Muscle layer of colon (tissue), 2 donors: ENCODE results near the gene FAM181A.
A peak's percentile ranks its signal among the peaks of the same experiment; 100 is the strongest.

Source experiments
- H3K27ac ChIP-seq: one replicate; pipeline ENCODE4 v1.7.0; 2013; ENCODE audit warnings: low read depth, mild to moderate bottlenecking, low read length, moderate library complexity
- H3K27me3 ChIP-seq, 2 donors: one replicate each; pipeline ENCODE4 v1.7.0; 2013; ENCODE audit warnings: low read length in 2 of 2, mild to moderate bottlenecking in 2 of 2; ENCODE audit not compliant: insufficient read depth in 2 of 2, control insufficient read depth in 1 of 2
- H3K36me3 ChIP-seq: one replicate; pipeline ENCODE4 v1.7.0; 2013; ENCODE audit warnings: mild to moderate bottlenecking, low read length; ENCODE audit not compliant: insufficient read depth
- H3K4me1 ChIP-seq: one replicate; pipeline ENCODE4 v1.7.0; 2013; ENCODE audit warnings: mild to moderate bottlenecking, low read length; ENCODE audit not compliant: insufficient read depth
- H3K4me3 ChIP-seq, 2 donors: one replicate each; pipeline ENCODE4 v1.7.0; 2013; ENCODE audit warnings: low read length in 2 of 2, low read depth in 1 of 2, mild to moderate bottlenecking in 1 of 2, moderate library complexity in 1 of 2
- H3K9ac ChIP-seq: one replicate; pipeline ENCODE4 v1.7.0; 2013; ENCODE audit warnings: low read length
- H3K9me3 ChIP-seq: one replicate; pipeline ENCODE4 v1.7.0; 2013; ENCODE audit warnings: mild to moderate bottlenecking, low read length
- donor health status: abdominal sarcoma.
- donor health status: Adenocarcinoma of cecum.

Gene FAM181A

DNA sequence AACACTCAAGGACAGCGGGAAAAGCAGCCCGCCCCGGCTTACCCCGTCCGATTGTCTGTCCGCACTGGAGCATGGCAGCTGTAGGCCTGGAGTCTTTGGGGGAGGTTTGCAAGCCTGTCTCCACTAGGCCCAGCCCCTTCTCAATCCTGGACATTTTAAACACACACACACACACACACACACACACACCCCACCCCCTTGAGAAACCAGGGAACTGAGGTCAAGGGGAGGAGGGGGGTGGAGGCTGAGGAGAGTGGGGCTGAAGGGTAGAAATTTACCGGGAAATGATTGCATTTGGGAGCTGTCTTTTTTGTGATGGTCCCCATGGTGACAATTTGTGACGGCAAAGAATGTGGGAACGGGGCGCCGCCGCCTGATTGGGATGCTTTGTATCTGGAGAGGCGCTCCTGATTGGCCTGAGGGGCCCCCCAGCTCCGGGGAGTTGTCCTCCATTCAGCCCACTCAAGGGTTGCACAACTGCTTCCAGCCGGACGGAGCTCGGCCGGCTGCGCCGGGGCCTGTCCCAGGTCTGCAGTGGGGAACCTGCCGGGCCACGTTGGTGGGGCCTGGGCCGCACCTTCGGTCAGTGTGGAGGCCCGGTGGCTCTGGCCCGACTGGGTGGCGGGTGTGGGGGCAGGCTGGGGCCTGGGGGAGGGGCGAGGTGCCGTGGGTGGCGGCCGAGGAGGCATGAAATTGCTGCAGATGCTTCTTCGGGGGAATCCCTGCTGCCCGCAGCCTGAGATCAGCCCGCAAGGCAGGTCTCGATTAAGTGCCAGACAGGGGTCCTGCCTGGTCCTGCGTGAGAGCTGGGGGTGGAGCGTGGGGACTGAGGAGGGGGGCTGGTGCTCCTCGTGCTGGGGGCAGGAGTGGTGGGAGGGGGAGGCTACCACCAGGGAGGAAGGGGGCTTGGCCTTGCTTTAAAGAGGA, at the start of gene FAM181A:
Gene FAM181A, plus strand, starts transcription at position 472 of the 927 bp plus-strand sequence. CDS start 942 bp downstream, outside the sequence.
- Histone ChIP-seq H3K4me1 (no peaks in the 10 kb centered on the region), H3K4me3 (no peak within 1 kb of the TSS), H3K27me3 (no peaks in the 10 kb centered on the region), H3K9me3 (no peaks in the 10 kb centered on the region), H3K27ac (no peak within 1 kb of the TSS), H3K36me3 (peaks cover 15% of the 10 kb centered on the region), H3K9ac (no peak within 1 kb of the TSS)

DNA sequence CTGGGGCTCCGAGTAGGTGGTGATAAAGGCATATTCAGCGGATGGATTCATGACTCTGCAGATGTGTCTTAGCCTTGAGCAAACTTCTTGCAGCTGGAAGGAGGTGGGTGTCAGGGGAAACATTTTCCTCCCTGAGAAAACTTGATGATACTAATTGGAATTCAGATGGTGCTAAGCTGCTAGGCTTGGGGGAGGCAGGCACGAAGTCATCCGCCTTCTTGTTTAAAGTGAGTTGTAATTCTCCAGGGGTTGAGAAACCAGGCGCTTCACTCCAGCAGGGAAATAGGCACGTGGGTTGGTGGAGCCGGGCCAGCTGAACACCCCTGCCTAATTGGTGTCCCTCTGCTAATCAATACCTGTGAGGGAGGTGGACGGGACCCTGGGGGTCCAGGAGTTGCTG, 48.9 kb upstream of the FAM181A start:
- Histone ChIP-seq H3K27ac (no peak overlapping the region), H3K36me3 (no peaks in the 10 kb centered on the region), H3K4me1 (peaks cover 11% of the 10 kb centered on the region), H3K9me3 (no peaks in the 10 kb centered on the region), H3K9ac (no peak overlapping the region), H3K27me3 (no peaks in the 10 kb centered on the region), H3K4me3 (no peak overlapping the region)

- no peak overlapping the region for H3K4me3 ChIP-seq
- no peaks in the 10 kb centered on the region for H3K9me3 ChIP-seq
- no peaks in the 10 kb centered on the region for H3K27me3 ChIP-seq
- no peak overlapping the region for H3K27ac ChIP-seq
- H3K36me3 ChIP-seq, result no peaks in the 10 kb centered on the region
- H3K4me1 ChIP-seq, result peaks cover 11% of the 10 kb centered on the region
- no peak overlapping the region for H3K9ac ChIP-seq
Measured at GRCh38 chr14:93878871-93879270, 48.3 kb upstream of the FAM181A start.

DNA sequence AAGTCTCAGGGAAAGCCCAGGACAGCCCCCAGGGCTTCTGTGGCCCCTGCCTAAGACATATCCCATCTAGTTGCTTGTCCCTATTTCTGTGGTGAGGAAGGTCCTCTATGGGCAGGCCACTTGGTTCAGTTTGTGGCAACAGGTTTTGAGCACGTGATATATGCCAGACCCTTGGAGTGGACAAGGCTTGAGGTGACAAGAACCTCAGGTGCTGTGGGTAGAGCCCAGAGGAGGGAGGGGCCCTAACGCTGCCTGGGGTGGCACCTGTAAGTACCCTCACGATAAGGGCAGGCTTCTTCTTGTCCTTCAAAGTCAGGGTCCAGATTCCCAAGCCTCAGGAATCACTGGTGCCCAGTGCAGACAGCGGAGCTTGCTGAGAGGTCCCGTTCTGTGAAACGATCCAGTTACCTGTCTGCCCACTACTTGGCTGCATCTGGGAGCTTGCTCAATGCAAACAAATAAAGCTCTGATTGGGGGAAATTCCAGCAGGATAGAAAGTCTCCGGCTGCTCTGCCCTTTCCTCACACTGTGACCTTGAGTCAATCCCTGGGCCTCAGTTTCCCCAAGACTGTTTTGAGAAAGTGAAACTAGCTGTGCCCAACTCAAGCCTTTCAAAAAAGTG, 47.7 kb upstream of the FAM181A start:
- Histone ChIP-seq H3K27me3 (no peaks in the 10 kb centered on the region), H3K4me1 (peaks cover 11% of the 10 kb centered on the region), H3K36me3 (no peaks in the 10 kb centered on the region), H3K27ac (no peak overlapping the region), H3K9ac (no peak overlapping the region), H3K9me3 (no peaks in the 10 kb centered on the region), H3K4me3 (peak overlapping the region in 1 of 2 donors; percentile 17)

GRCh38 chr14:93880021-93880820, 46.9 kb upstream of the FAM181A start:
- no peak overlapping the region for H3K9ac ChIP-seq
- no peaks in the 10 kb centered on the region for H3K27me3 ChIP-seq
- H3K36me3 ChIP-seq, result no peaks in the 10 kb centered on the region
- H3K4me1 ChIP-seq, result peaks cover 11% of the 10 kb centered on the region
- H3K4me3 ChIP-seq, result peak overlapping the region in 1 of 2 donors; percentile 17
- H3K9me3 ChIP-seq, result no peaks in the 10 kb centered on the region
- H3K27ac ChIP-seq, result no peak overlapping the region

DNA sequence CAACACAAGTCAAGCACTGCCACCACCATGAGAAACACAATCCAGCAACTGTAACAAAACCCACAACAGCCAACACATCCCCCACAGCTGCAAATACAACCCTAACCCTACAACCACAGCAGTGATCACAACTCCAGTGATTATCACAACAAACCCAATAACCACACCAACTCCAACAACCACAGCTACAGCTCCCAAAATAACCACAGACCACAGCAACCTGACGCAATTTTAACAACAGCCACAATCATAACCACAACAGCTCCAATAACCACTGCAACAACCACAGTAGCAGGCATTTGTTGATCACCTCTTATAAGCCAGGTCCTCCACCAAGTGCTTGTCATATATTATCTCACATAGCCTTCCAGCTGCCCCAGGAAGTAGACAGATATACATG, 42.2 kb upstream of the FAM181A start:
- H3K4me1 ChIP-seq, result peaks cover 7% of the 10 kb centered on the region
- no peak overlapping the region for H3K27ac ChIP-seq
- no peak overlapping the region for H3K9ac ChIP-seq
- H3K36me3 ChIP-seq, result no peaks in the 10 kb centered on the region
- no peaks in the 10 kb centered on the region for H3K27me3 ChIP-seq
- H3K4me3 ChIP-seq, result no peak overlapping the region
- H3K9me3 ChIP-seq, result no peaks in the 10 kb centered on the region

- Histone ChIP-seq H3K4me1 (peaks cover 14% of the 10 kb centered on the region), H3K9me3 (no peaks in the 10 kb centered on the region), H3K27ac (no peak overlapping the region), H3K27me3 (no peaks in the 10 kb centered on the region), H3K9ac (no peak overlapping the region), H3K4me3 (no peak overlapping the region), H3K36me3 (no peaks in the 10 kb centered on the region)
Measured at GRCh38 chr14:93888995-93889394, 38.1 kb upstream of the FAM181A start.

DNA sequence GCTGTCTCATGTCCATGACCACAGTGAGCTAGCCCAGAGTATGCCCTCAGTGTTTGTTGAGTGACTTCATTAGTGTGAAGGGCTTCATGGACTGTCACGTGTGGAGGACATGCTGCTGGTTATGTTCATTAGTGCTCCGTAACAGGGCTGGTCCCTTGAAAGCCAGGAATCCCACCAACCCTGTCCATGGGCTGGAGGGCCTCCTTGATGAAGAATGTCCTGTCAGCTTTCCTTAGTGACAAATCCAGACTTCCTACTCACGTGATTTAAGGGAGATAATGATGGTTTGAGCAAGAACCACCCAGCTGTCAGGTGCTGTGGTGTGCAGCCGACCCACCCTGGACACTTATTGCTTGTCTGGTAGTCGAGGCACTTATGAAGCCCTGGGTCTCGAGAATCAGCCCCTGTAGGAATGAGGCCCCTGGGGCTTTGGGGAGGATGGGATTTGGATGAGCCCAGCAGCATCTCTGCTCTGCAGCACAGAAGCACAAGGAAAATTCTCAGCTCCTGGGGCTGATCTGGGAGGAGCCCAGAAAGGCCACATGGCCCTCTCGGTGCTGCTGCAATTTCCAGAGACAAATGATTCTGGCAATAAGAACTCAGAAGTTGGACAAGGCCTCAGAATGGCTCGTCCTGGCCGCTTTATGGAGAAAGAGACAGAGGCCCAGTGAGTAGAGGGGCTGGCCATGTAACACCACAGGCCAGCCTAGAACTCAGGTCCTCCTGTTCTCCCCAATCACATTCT, 37.2 kb upstream of the FAM181A start:
- Histone ChIP-seq H3K4me1 (peaks cover 14% of the 10 kb centered on the region), H3K36me3 (no peaks in the 10 kb centered on the region), H3K27ac (no peak overlapping the region), H3K9me3 (no peaks in the 10 kb centered on the region), H3K4me3 (no peak overlapping the region), H3K9ac (no peak overlapping the region), H3K27me3 (no peaks in the 10 kb centered on the region)

DNA sequence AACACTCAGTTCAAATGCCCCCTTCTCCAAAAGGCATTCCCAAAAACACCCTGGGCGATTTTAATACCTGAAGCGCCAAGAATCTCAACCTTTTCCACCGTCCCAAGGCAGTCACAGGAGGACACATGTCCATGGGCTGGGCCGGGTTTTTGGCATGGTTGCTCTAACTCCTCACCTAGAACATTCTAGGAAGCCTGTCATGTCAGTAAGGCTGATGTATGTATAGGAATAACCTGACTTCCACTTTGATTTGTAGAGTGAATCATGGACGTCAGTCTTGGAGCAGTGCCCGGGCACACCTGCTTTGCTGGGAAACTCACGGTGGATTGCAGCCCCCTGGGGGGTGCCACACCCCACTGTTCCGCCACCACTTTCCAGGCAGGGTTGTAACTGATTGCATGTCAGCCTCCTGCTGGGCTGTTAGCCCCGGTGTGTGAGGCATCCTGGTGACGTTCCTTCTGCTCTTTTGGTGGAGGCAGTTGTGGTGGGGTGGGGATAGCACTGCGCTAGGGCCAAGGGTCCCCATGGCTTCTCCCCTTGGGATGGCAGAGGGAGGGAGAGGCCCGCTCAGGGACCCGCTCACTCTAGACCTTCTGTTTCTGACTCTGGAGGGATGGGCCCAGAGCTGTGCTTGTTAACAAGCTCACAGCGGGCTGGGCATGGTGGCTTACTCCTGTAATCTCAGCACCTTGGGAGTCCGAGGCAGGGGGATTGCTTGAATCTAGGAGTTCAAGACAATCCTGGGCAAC, 35.2 kb upstream of the FAM181A start:
- Histone ChIP-seq H3K4me1 (peaks cover 14% of the 10 kb centered on the region), H3K9me3 (no peaks in the 10 kb centered on the region), H3K36me3 (no peaks in the 10 kb centered on the region), H3K27me3 (no peaks in the 10 kb centered on the region), H3K4me3 (no peak overlapping the region), H3K9ac (no peak overlapping the region), H3K27ac (no peak overlapping the region)

DNA sequence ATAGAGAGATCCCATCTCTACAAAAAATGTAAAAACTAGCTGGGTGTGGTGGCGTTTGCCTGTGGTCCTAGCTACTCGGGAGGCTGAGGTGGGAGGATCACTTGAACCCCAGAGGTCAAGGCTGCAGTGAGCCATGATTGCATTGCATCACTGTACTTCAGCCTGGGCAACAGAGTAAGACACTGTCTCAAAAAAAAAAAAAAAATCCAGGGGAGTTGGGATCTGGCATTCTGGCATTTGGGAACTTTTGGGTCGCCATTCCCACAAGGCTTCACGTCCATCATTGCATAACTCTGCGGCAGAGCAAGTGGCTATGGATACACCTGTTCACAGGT, 34.7 kb upstream of the FAM181A start:
- Histone ChIP-seq H3K9ac (no peak overlapping the region), H3K9me3 (no peaks in the 10 kb centered on the region), H3K36me3 (no peaks in the 10 kb centered on the region), H3K4me1 (peaks cover 14% of the 10 kb centered on the region), H3K27ac (no peak overlapping the region), H3K4me3 (no peak overlapping the region), H3K27me3 (no peaks in the 10 kb centered on the region)
